Astrocyte (in vitro differentiated cells and primary cell): ENCODE results near the gene SNX5. TPM values are rescaled to one million over a fixed set of nuclear protein-coding genes. Genes with fewer than 3 reads are reported as not detected.
A peak's percentile ranks its signal among the peaks of the same experiment; 100 is the strongest.

Source experiments
- DNase-seq: peaks from one replicate; pipeline ENCODE4 v3.0.0-alpha.2; 2010; ENCODE audit warnings: low read depth
- FAIRE-seq: peaks from 2 replicates; lab custom pipeline; 2011; peaks lifted over from hg19 to GRCh38; lab: Jason Lieb, UNC
- H2AFZ ChIP-seq: 2 replicates; pipeline ENCODE4 v1.6.0; 2012; ENCODE audit warnings: low read depth, low read length, inconsistent platforms
- H3K27ac ChIP-seq: 2 replicates; pipeline ENCODE4 v1.5.1; 2011; ENCODE audit warnings: low read depth, low read length, inconsistent platforms
- H3K27me3 ChIP-seq: 2 replicates; pipeline ENCODE4 v1.6.0; 2011; ENCODE audit warnings: low read length, inconsistent platforms; ENCODE audit not compliant: insufficient read depth
- H3K36me3 ChIP-seq: 2 replicates; pipeline ENCODE4 v1.5.1; 2011; ENCODE audit warnings: low read length, inconsistent platforms; ENCODE audit not compliant: insufficient read depth
- H3K4me1 ChIP-seq: 2 replicates; pipeline ENCODE4 v1.5.1; 2011; ENCODE audit warnings: low read length, inconsistent platforms; ENCODE audit not compliant: insufficient read depth
- H3K4me2 ChIP-seq: 2 replicates; pipeline ENCODE4 v1.6.0; 2012; ENCODE audit warnings: low read length, inconsistent platforms
- H3K4me3 ChIP-seq: 2 replicates; pipeline ENCODE4 v1.5.1; 2011; ENCODE audit warnings: low read depth, mild to moderate bottlenecking, low read length, inconsistent platforms; ENCODE audit not compliant: insufficient read depth
- H3K79me2 ChIP-seq: 2 replicates; pipeline ENCODE4 v1.6.0; 2012; ENCODE audit warnings: mild to moderate bottlenecking, low read length, inconsistent platforms; ENCODE audit not compliant: insufficient read depth
- H3K9ac ChIP-seq: 2 replicates; pipeline ENCODE4 v1.6.0; 2012; ENCODE audit warnings: mild to moderate bottlenecking, low read length, inconsistent platforms
- H3K9me3 ChIP-seq: 2 replicates; pipeline ENCODE4 v1.5.1; 2012; ENCODE audit warnings: low read depth, mild to moderate bottlenecking, low read length, inconsistent platforms; ENCODE audit not compliant: insufficient read depth
- H4K20me1 ChIP-seq: 2 replicates; pipeline ENCODE4 v1.6.0; 2012; ENCODE audit warnings: low read length, inconsistent platforms; ENCODE audit not compliant: insufficient read depth
- H3K27ac Mint-ChIP-seq: one replicate; pipeline ENCODE4 v1.8.0; 2021; ENCODE audit warnings: mild to moderate bottlenecking, mixed read lengths; ENCODE audit not compliant: unreplicated experiment
- H3K27me3 Mint-ChIP-seq: one replicate; pipeline ENCODE4 v1.8.0; 2021; ENCODE audit warnings: low read depth, mixed read lengths; ENCODE audit not compliant: unreplicated experiment
- H3K36me3 Mint-ChIP-seq: one replicate; pipeline ENCODE4 v1.8.0; 2021; ENCODE audit warnings: low read depth, mixed read lengths; ENCODE audit not compliant: unreplicated experiment
- H3K4me1 Mint-ChIP-seq: one replicate; pipeline ENCODE4 v1.8.0; 2021; ENCODE audit warnings: low read depth, mixed read lengths; ENCODE audit not compliant: unreplicated experiment
- H3K4me3 Mint-ChIP-seq: one replicate; pipeline ENCODE4 v1.8.0; 2021; ENCODE audit warnings: mild to moderate bottlenecking, moderate library complexity, mixed read lengths; ENCODE audit not compliant: unreplicated experiment
- H3K9me3 Mint-ChIP-seq: one replicate; pipeline ENCODE4 v1.8.0; 2021; ENCODE audit warnings: mild to moderate bottlenecking, mixed read lengths; ENCODE audit not compliant: unreplicated experiment
- CTCF ChIP-seq: IDR thresholded peaks from 2 replicates; pipeline ENCODE4 v1.5.1; 2011; ENCODE audit warnings: low read depth, mild to moderate bottlenecking, inconsistent platforms, low read length, moderate library complexity; ENCODE audit not compliant: insufficient read depth
- EZH2 ChIP-seq: IDR thresholded peaks from 2 replicates; pipeline ENCODE4 v1.6.1; 2012; ENCODE audit warnings: mild to moderate bottlenecking, low read length, inconsistent platforms; ENCODE audit not compliant: insufficient read depth
- total RNA-seq: library from RNA; stranded (reverse); gene quantifications from 2 replicates; pipeline ENCODE4 v1.2.1, GENCODE V29; 2021

SNX5 gene
- total RNA-seq, 1 donor from 2014 or later: 95.1 TPM

GRCh38 chr20:17935761-17936160 is 32.8 kb downstream of the SNX5 start:
- peaks cover 3% of the 10 kb centered on the region for H3K36me3 Mint-ChIP-seq
- Histone ChIP-seq H3K9ac (no peak overlapping the region), H3K4me3 (no peak overlapping the region), H3K27me3 (no peaks in the 10 kb centered on the region), H3K9me3 (no peaks in the 10 kb centered on the region), H2AFZ (no peak overlapping the region), H3K27ac (peak overlapping the region; percentile 45), H3K4me2 (peak overlapping the region; percentile 61), H4K20me1 (peaks cover 24% of the 10 kb centered on the region), H3K4me1 (peaks cover 51% of the 10 kb centered on the region), H3K36me3 (peaks cover 4% of the 10 kb centered on the region), H3K79me2 (no peaks in the 10 kb centered on the region)
- no peak for FAIRE-seq
- peaks cover 20% of the 10 kb centered on the region for H3K4me1 Mint-ChIP-seq
- no peak for TF ChIP-seq CTCF
- TF ChIP-seq EZH2: no peak
- no peaks in the 10 kb centered on the region for H3K27me3 Mint-ChIP-seq
- no peak overlapping the region for H3K27ac Mint-ChIP-seq
- no peak for DNase-seq
- no peaks in the 10 kb centered on the region for H3K9me3 Mint-ChIP-seq
- H3K4me3 Mint-ChIP-seq: no peak overlapping the region

- Histone ChIP-seq H3K4me3 (no peak overlapping the region), H4K20me1 (peaks cover 19% of the 10 kb centered on the region), H3K4me2 (no peak overlapping the region), H3K9ac (no peak overlapping the region), H2AFZ (no peak overlapping the region), H3K27me3 (no peaks in the 10 kb centered on the region), H3K79me2 (no peaks in the 10 kb centered on the region), H3K9me3 (no peaks in the 10 kb centered on the region), H3K36me3 (peaks cover 2% of the 10 kb centered on the region), H3K27ac (peak overlapping the region; percentile 71), H3K4me1 (peaks cover 48% of the 10 kb centered on the region)
- TF ChIP-seq CTCF: no peak
- TF ChIP-seq EZH2: no peak
- no peaks in the 10 kb centered on the region for H3K27me3 Mint-ChIP-seq
- peaks cover 3% of the 10 kb centered on the region for H3K36me3 Mint-ChIP-seq
- H3K9me3 Mint-ChIP-seq: no peaks in the 10 kb centered on the region
- H3K27ac Mint-ChIP-seq: no peak overlapping the region
- no peak overlapping the region for H3K4me3 Mint-ChIP-seq
- no peak for DNase-seq
- peaks cover 20% of the 10 kb centered on the region for H3K4me1 Mint-ChIP-seq
- FAIRE-seq: no peak
These were observed 33.4 kb downstream of the SNX5 start for GRCh38 chr20:17935186-17935585.

GRCh38 chr20:17934141-17934862 is 34.3 kb downstream of the SNX5 start:
- peaks cover 48% of the 10 kb centered on the region for H3K4me1 ChIP-seq
- Mint-ChIP-seq H3K27me3 (no peaks in the 10 kb centered on the region), H3K4me3 (no peak overlapping the region), H3K9me3 (no peaks in the 10 kb centered on the region), H3K36me3 (no peaks in the 10 kb centered on the region), H3K4me1 (peaks cover 17% of the 10 kb centered on the region), H3K27ac (no peak overlapping the region)
- peak overlapping the region; percentile 61 for H3K4me2 ChIP-seq
- peak overlapping the region; percentile 71 for H3K27ac ChIP-seq
- H3K27me3 ChIP-seq: no peaks in the 10 kb centered on the region
- no peaks in the 10 kb centered on the region for H3K9me3 ChIP-seq
- no peaks in the 10 kb centered on the region for H3K36me3 ChIP-seq
- no peaks in the 10 kb centered on the region for H3K79me2 ChIP-seq
- no peak for FAIRE-seq
- DNase-seq: peak; percentile 52
- TF ChIP-seq EZH2: no peak
- peaks cover 10% of the 10 kb centered on the region for H4K20me1 ChIP-seq
- H3K4me3 ChIP-seq: no peak overlapping the region
- H3K9ac ChIP-seq: peak overlapping the region; percentile 73
- H2AFZ ChIP-seq: no peak overlapping the region
